GM19099 (cell line): ENCODE data around the gene ADA.

Source experiments
- POLR2A ChIP-seq: IDR thresholded peaks from 3 replicates; pipeline ENCODE4 v1.6.1; 2011; ENCODE audit warnings: low read depth; ENCODE audit not compliant: insufficient read length; ENCODE audit errors: extremely low read depth

The ADA gene

GRCh38 chr20:44620030-44620429, 31.5 kb downstream of the ADA start:
- no peak for TF ChIP-seq POLR2A

GRCh38 chr20:44619294-44619693, 32.2 kb downstream of the ADA start:
- no peak for TF ChIP-seq POLR2A

GRCh38 chr20:44618318-44618731, 33.2 kb downstream of the ADA start:
- no peak for TF ChIP-seq POLR2A

GRCh38 chr20:44616604-44616964, 34.9 kb downstream of the ADA start:
- no peak for TF ChIP-seq POLR2A

- TF ChIP-seq POLR2A, result no peak
Measured at GRCh38 chr20:44615876-44616603, 35.5 kb downstream of the ADA start.

GRCh38 chr20:44615169-44615791, 36.2 kb downstream of the ADA start:
- no peak for TF ChIP-seq POLR2A

GRCh38 chr20:44614525-44614924, 37.0 kb downstream of the ADA start:
- no peak for TF ChIP-seq POLR2A

GRCh38 chr20:44613575-44613974, 37.9 kb downstream of the ADA start:
- TF ChIP-seq POLR2A, result no peak

- no peak for TF ChIP-seq POLR2A
Measured at GRCh38 chr20:44610313-44610962, 41.1 kb downstream of the ADA start.

- no peak for TF ChIP-seq POLR2A
Measured at GRCh38 chr20:44609516-44610312, 41.8 kb downstream of the ADA start.

GRCh38 chr20:44609006-44609515, 42.4 kb downstream of the ADA start:
- TF ChIP-seq POLR2A, result no peak

- TF ChIP-seq POLR2A, result no peak
Measured at GRCh38 chr20:44606725-44607441, 44.6 kb downstream of the ADA start.

- no peak for TF ChIP-seq POLR2A
Measured at GRCh38 chr20:44603327-44603726, 48.2 kb downstream of the ADA start.

GRCh38 chr20:44601801-44602204, 49.7 kb downstream of the ADA start:
- TF ChIP-seq POLR2A, result no peak

GRCh38 chr20:44601236-44601671, 50.2 kb downstream of the ADA start:
- no peak for TF ChIP-seq POLR2A

GRCh38 chr20:44600758-44601201, 50.7 kb downstream of the ADA start:
- no peak for TF ChIP-seq POLR2A
